GM21825 (cell line): ENCODE data around the gene TESK2.
"Not testable (repeated sequence)": the region's sequence is repeated elsewhere in the genome, so short reads cannot be mapped to it uniquely, and the experiment has no call there.

Experiments
- ATAC-seq: cut with Tn5 transposase; IDR thresholded peaks from one replicate; pipeline ENCODE4 v1.9.1; 2021; ENCODE audit warnings: mild to moderate bottlenecking, moderate library complexity; ENCODE audit not compliant: unreplicated experiment

TESK2 gene

GRCh38 chr1:45414746-45415145 is 76.2 kb downstream of the TESK2 start:
- no peak for ATAC-seq

- no peak for ATAC-seq
Measured at GRCh38 chr1:45412899-45413298, 78.1 kb downstream of the TESK2 start.

GRCh38 chr1:45411510-45411899 is 79.5 kb downstream of the TESK2 start:
- no peak for ATAC-seq

DNA sequence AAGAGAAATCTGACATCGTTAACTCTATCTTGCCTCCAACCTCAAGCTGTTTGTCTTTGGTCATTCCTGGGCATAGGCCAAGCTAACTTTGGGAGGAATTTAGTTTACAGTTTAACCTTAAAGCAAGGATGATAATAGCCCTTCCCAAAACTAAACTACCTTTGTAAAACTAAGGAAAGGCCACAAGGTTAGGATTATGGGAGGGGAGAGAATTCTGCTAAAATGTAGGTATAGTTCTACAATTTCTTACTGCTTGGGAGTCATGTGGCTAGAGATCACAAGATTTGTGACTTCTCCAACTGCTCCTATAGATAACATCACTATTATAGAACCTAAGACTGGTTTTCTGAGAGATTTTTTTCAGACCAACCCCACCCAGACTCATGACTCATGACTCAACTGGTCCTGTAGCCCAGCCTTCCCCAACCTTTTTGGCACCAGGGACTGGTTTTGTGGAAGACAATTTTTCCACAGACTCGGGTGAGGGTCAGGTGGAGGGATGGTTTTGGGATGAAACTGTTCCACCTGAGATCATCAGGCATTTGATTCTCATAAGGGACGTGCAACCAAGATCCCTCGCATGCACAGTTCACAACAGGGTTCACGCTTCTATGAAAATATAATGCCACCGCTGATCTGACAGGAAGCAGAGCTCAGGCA is 80.0 kb downstream of the TESK2 start:
- ATAC-seq, result no peak

DNA sequence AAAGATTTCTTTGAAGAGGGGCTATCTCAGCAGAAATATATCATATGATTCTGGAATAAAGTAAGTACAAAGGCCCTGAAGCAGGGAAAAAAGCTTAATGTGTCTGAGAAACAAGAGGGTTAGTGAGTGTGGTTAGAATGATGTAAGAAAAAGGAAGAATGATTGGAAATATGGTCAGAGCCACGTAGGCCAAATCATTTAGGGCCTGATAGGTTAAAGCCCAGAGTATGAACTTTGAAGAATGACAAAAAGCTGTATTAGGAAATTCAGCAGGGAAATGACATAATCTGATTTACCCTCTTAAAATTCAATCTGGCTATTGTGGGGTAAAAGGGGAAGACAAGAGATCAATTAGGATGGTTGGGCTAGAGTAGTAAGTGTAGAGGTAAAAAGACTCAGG is 81.7 kb downstream of the TESK2 start:
- no peak for ATAC-seq

GRCh38 chr1:45407629-45408287 is 83.2 kb downstream of the TESK2 start:
- ATAC-seq, result no peak

DNA sequence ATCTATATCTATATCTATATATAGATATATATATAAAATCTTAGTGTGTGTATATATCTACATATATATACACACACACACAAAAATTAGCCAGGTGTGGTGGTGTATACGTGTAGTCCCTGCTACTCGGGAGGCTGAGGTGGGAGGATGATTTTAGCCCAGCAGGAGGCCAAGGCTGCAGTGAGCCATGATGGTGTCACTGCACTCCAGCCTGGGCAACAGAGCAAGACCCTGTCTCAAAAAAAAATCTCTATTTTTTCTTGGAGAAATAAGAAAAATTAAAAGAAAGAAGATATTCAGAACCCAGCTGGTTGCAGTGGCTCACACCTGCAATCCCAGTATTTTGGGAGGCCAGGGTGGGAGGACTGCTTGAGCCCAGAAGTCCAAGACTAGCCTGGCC is 85.3 kb downstream of the TESK2 start:
- no peak for ATAC-seq

DNA sequence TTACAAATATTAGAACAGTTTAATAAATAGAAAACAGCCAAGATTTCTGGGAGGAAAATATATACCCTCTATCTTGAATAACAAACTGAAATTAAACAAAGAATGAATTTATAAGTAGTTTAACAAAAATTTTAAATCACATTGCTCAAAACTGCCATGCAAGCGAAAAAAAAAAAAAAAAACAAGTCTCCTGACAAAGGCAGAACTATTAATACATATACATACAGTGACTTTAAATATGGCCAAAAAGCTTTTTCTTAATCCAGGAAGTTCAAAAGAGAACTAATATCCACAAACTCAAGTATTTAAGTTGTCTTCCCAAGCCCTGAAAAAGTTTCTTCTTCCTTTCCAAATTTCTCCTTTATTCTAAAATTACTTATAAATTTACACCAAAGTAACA is 87.2 kb downstream of the TESK2 start:
- no peak for ATAC-seq

DNA sequence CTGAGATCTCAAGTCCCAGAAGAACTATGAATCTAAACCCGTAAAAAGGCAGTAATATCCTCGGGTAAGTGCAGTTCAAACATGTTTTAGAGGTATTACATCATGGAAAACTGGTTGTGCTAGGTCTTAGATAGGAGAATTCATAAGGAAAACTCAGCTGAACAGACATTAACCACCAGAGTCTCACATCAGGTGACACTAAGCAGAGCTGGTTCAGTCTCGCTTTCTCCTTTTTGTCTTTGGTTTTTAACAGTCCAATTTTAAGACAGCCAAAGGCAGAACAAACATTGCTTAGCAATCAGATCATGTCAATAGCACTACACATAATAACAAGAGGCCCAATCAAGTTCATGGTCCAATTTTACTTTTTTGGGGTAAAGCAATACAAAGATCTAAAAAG is 87.7 kb downstream of the TESK2 start:
- ATAC-seq, result no peak

GRCh38 chr1:45401524-45401923 is 89.4 kb downstream of the TESK2 start:
- ATAC-seq, result no peak

DNA sequence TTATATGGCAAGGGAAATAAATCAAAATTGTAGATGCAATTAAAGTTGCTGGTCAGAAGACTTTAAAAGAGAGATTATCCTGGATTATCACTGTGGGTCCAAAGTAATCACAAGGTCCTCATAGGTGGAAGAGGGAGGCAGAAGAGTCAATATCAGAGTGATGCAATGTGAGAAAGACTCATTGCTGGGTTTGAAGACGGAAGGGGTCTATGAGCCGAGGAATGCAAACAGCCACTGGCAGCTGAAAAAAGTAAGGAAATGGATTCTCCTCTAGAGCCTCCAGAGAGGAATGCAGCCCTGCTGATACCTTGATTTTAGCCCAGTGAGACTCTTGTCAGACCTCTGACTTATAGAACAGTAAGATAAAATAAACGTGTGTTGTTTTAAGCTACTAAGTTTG is 90.9 kb downstream of the TESK2 start:
- ATAC-seq, result no peak

DNA sequence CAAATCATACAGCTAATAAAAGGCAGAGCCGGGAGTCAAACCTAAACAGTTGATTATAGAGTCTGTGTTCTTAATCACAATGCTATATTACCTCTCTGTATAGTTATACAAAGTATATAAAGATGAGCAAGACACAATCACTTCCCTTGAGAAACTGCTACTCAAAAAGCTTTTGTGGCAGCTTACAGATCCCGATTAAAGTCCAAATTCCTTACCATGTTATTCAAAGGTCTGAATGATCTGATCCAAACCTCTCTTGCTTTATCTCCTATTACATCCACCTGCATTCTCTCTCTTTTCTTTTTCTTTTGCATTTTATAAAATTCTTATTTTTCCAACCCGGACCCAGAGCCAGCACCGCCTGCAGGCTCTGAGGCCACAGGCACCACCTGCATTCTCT is 93.7 kb downstream of the TESK2 start:
- no peak for ATAC-seq

DNA sequence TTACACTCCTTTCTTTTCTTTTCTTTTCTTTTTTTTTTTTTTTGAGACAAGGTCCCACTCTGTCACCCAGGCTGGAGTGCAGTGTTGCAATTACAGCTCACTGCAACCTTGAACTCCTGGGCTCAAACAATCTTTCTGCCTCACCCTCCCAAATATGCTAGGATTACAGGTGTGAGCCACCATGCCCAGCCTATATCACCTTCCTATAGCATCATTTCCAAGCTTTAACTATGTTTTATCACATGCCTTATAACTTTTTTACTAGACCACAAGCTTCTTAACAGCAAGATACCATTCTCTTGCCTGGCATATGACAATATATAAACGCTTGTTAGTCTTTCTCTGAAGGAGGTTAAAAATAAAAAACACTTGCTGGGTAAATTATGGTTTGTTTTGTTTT is 95.4 kb downstream of the TESK2 start:
- no peak for ATAC-seq

- no peak for ATAC-seq
Measured at GRCh38 chr1:45395051-45395450, 95.9 kb downstream of the TESK2 start.

DNA sequence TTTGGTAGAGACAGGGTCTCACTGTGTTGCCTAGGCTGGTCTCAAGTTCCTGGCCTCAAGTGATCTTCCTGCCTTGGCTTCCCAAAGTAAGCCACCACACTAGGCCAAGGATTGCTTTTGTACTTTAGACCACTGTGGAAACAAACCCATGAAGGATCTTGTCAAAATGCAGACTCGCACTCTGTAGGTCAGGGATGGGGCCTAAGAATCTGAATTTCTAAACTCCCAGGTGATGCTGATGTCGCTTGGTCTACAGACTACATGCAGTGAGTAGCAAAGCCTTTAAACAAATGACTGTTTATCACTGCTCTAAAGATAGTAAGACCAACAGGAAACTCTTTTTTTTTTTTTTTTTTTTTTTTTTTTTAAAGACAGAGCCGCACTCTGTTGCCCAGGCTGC is 96.6 kb downstream of the TESK2 start:
- ATAC-seq, result peak; percentile 57

DNA sequence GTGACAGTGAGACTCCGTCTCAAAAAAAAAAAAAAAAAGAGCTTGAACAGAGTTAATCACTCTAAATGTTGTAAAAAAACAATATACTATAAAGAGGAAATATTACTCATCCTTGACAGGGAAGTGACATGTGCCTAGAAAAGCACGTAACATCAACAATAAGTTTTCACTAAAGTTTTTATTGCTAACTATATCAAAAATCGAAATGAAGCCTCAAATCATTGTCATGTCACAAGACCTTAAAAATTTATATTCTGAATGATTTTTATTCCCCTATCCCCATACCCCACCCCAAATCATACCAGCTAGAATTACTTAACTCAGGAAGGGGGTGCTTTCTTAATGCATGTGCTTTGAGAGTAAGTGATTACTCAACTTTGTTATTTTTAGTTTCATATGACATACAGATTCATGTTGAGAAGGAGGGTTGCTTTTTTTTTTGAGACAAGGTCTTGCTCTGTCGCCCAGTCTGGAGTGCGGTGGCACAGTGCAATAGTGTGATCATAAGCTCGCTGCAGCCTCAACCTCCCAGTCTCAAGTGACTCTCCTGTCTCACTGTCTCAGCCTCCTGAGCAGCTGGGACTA is 97.2 kb downstream of the TESK2 start:
- peak; percentile 68 for ATAC-seq

- ATAC-seq, result no peak
Measured at GRCh38 chr1:45386219-45386618, 104.7 kb downstream of the TESK2 start.

DNA sequence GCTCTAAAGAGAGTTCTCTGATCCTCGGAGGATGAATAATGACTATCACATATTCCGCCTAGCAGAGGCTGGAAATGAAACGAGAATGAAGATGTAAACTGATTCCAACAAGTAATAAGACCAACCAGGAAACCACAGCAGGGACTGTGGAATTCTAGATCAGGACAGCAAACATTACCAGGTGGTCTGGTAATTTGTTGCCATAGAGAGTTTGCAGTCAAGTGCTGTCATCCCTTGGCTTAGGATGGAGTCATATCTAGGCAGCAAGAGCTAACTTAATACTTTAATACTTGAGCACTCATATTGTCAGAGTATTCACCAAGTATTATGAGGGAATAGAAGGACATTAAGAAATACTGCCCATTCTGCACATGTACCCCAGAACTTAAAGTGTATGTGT is 105.7 kb downstream of the TESK2 start:
- ATAC-seq, result no peak

GRCh38 chr1:45384213-45384612 is 106.8 kb downstream of the TESK2 start:
- ATAC-seq, result not testable (repeated sequence)

GRCh38 chr1:45383191-45383590 is 107.8 kb downstream of the TESK2 start:
- ATAC-seq, result no peak

DNA sequence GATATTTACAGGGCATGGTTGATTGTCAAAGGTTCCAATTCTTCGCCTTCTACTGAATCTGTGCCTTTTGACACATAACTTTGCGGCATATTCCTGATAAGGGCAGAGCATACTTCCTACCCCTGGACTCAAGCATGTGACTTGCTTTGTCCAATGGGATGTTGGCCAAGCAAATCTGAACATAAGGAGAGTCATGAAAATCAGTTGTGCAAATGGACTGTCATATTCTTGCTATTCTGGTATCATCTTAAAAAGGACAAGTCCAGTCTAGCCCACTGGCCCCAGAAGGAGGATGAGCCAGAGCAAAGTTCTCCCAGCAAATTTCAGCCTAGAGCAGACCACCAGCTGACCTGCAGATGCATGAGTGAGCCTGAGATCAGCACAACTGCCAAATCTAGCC is 109.7 kb downstream of the TESK2 start:
- ATAC-seq, result no peak

- no peak for ATAC-seq
Measured at GRCh38 chr1:45380730-45381129, 110.2 kb downstream of the TESK2 start.

- no peak for ATAC-seq
Measured at GRCh38 chr1:45380125-45380524, 110.8 kb downstream of the TESK2 start.
